MCF 10A (cell line): ENCODE data around the gene WDR7. TPM values are rescaled to one million over a fixed set of nuclear protein-coding genes. Genes with fewer than 3 reads are reported as not detected.

Experiments
- BruUV-seq: library from RNA; stranded (reverse); fragments of 400-500 nt; replicated peaks from 2 replicates; lab custom pipeline; 2021; lab: Mats Ljungman, UMichigan
- CTCF ChIA-PET: fragments of 300-600 bp; sonication (Branson Sonifier 250); formaldehyde crosslinking; extraction: SDS; loops from one replicate; lab custom pipeline; 2021; ENCODE audit warnings: antibody characterized with exemption, inconsistent platforms; lab: Yijun Ruan, JAX
- POLR2A ChIA-PET: fragments of 300-600, 350-650 bp; sonication (Branson Sonifier 250); formaldehyde crosslinking; extraction: SDS; loops from one replicate; lab custom pipeline; 2020; ENCODE audit warnings: antibody characterized with exemption, inconsistent platforms; lab: Yijun Ruan, JAX
- DNase-seq: peaks from one replicate; pipeline ENCODE4 v3.0.0-alpha.2; 2018; ENCODE audit not compliant: unreplicated experiment
- H3K27ac Mint-ChIP-seq: one replicate; pipeline ENCODE4 v1.8.0; 2022; ENCODE audit warnings: mild to moderate bottlenecking, low read depth, mixed read lengths; ENCODE audit not compliant: unreplicated experiment
- H3K27me3 Mint-ChIP-seq: one replicate; pipeline ENCODE4 v1.8.0; 2022; ENCODE audit warnings: mixed read lengths; ENCODE audit not compliant: insufficient read depth, unreplicated experiment
- H3K36me3 Mint-ChIP-seq: one replicate; pipeline ENCODE4 v1.8.0; 2022; ENCODE audit warnings: mild to moderate bottlenecking, moderate library complexity, mixed read lengths; ENCODE audit not compliant: insufficient read depth, unreplicated experiment
- H3K4me1 Mint-ChIP-seq: one replicate; pipeline ENCODE4 v1.8.0; 2022; ENCODE audit warnings: mixed read lengths; ENCODE audit not compliant: insufficient read depth, unreplicated experiment
- H3K4me3 Mint-ChIP-seq: one replicate; pipeline ENCODE4 v1.8.0; 2022; ENCODE audit warnings: mild to moderate bottlenecking, moderate library complexity, mixed read lengths; ENCODE audit not compliant: unreplicated experiment
- H3K9me3 Mint-ChIP-seq: one replicate; pipeline ENCODE4 v1.8.0; 2022; ENCODE audit warnings: mixed read lengths; ENCODE audit not compliant: unreplicated experiment
- CTCF ChIP-seq: fragments of 200-600 bp; IDR thresholded peaks from one replicate; pipeline ENCODE4 v1.8.0; 2022; ENCODE audit warnings: antibody characterized with exemption, mild to moderate bottlenecking; ENCODE audit not compliant: unreplicated experiment
- intact Hi-C: fragments of 100-400 bp; cut with micrococcal nuclease; formaldehyde crosslinking; loops from 2 replicates; pipeline ENCODE4 v1.14.1; 2022
- total RNA-seq: library from RNA; stranded (reverse); gene quantifications from 2 replicates; pipeline ENCODE4 v1.2.3, GENCODE V29; 2022

WDR7 gene
- total RNA-seq, 1 experiment from 2014 or later = 12.6 TPM

- H3K27ac Mint-ChIP-seq = peak overlapping the region; percentile 72
- no peaks in the 10 kb centered on the region for H3K36me3 Mint-ChIP-seq
- BruUV-seq = no TSS peak
- H3K4me3 Mint-ChIP-seq = no peak overlapping the region
- TF ChIP-seq CTCF = no peak
- no peaks in the 10 kb centered on the region for H3K27me3 Mint-ChIP-seq
- DNase-seq = no peak
- intact Hi-C loops = loop anchor here (10.0 kb wide), 1 partner anchor 129 kb away; no protein-coding TSS in a partner anchor
- ChIA-PET POLR2A (interaction anchor here (1.8 kb wide), 1 partner anchor 10 kb away, joined by 9 read pairs; no protein-coding TSS in a partner anchor), CTCF (interaction anchor here (0.6 kb wide), 1 partner anchor 17 kb away, joined by 4 read pairs; no protein-coding TSS in a partner anchor)
- H3K9me3 Mint-ChIP-seq = no peaks in the 10 kb centered on the region
- no peaks in the 10 kb centered on the region for H3K4me1 Mint-ChIP-seq
Measured at GRCh38 chr18:57003342-57003741, 352.2 kb downstream of the WDR7 start.

- no peaks in the 10 kb centered on the region for H3K9me3 Mint-ChIP-seq
- BruUV-seq = no TSS peak
- ChIA-PET CTCF (interaction anchor here (1.1 kb wide), 1 partner anchor 81 kb away, joined by 3 read pairs; no protein-coding TSS in a partner anchor), POLR2A (interaction anchor here (0.6 kb wide), 1 partner anchor 293 kb away, joined by 3 read pairs; no protein-coding TSS in a partner anchor)
- no peaks in the 10 kb centered on the region for H3K4me1 Mint-ChIP-seq
- H3K36me3 Mint-ChIP-seq = no peaks in the 10 kb centered on the region
- peak; percentile 57 for DNase-seq
- no peak overlapping the region for H3K4me3 Mint-ChIP-seq
- H3K27me3 Mint-ChIP-seq = no peaks in the 10 kb centered on the region
- intact Hi-C loops = loop anchor here (10.0 kb wide), 1 partner anchor 130 kb away; no protein-coding TSS in a partner anchor
- TF ChIP-seq CTCF = no peak
- peak overlapping the region; percentile 72 for H3K27ac Mint-ChIP-seq
Measured at GRCh38 chr18:57004366-57005121, 353.4 kb downstream of the WDR7 start.

GRCh38 chr18:57008001-57008686 is 357.0 kb downstream of the WDR7 start:
- no peaks in the 10 kb centered on the region for H3K9me3 Mint-ChIP-seq
- BruUV-seq = no TSS peak
- no peak for DNase-seq
- no peak overlapping the region for H3K4me3 Mint-ChIP-seq
- no peak for TF ChIP-seq CTCF
- H3K36me3 Mint-ChIP-seq = no peaks in the 10 kb centered on the region
- CTCF ChIA-PET = interaction anchor here (0.8 kb wide), 1 partner anchor 63 kb away, joined by 3 read pairs; no protein-coding TSS in a partner anchor
- POLR2A ChIA-PET = no interaction called here
- intact Hi-C loops = loop anchor here (10.0 kb wide), 1 partner anchor 133 kb away; no protein-coding TSS in a partner anchor
- H3K4me1 Mint-ChIP-seq = no peaks in the 10 kb centered on the region
- no peaks in the 10 kb centered on the region for H3K27me3 Mint-ChIP-seq
- no peak overlapping the region for H3K27ac Mint-ChIP-seq

- no peak overlapping the region for H3K27ac Mint-ChIP-seq
- POLR2A ChIA-PET = interaction anchor here (0.8 kb wide), 1 partner anchor 200 kb away, joined by 3 read pairs; no protein-coding TSS in a partner anchor
- CTCF ChIA-PET = no interaction called here
Measured at GRCh38 chr18:57009844-57010243, 358.7 kb downstream of the WDR7 start.

More at GRCh38 chr18:57009844-57010243, 358.7 kb downstream of the WDR7 start:
- Mint-ChIP-seq H3K4me1 (no peaks in the 10 kb centered on the region), H3K9me3 (no peaks in the 10 kb centered on the region), H3K27me3 (no peaks in the 10 kb centered on the region), H3K4me3 (no peak overlapping the region), H3K36me3 (no peaks in the 10 kb centered on the region)
- no peak for TF ChIP-seq CTCF
- intact Hi-C loops = loop anchor here (10.0 kb wide), 1 partner anchor 135 kb away; no protein-coding TSS in a partner anchor
- no TSS peak for BruUV-seq
- DNase-seq = no peak
